Liver (tissue), 9 donors: ENCODE measurements around the gene BRAT1. TPM values are rescaled to one million over a fixed set of nuclear protein-coding genes. Genes with fewer than 3 reads are reported as not detected.
"Not testable (repeated sequence)": the region's sequence is repeated elsewhere in the genome, so short reads cannot be mapped to it uniquely, and the experiment has no call there.

ENCODE experiments used
- DNase-seq: peaks from one replicate; pipeline ENCODE4 v3.0.0-alpha.2; 2017; ENCODE audit warnings: low spot score
- H3K27ac ChIP-seq, 2 donors: one replicate each; pipeline ENCODE4 v1.7.0; 2013; ENCODE audit warnings: inconsistent platforms in 2 of 2, low read length in 2 of 2, control low read depth in 1 of 2, low read depth in 1 of 2, mild to moderate bottlenecking in 1 of 2
- H3K27me3 ChIP-seq, 4 donors: one replicate each; pipeline versions ENCODE4 v1.6.1 to v1.7.0; 2013; ENCODE audit warnings: low read length in 3 of 4, inconsistent platforms in 1 of 4, mild to moderate bottlenecking in 1 of 4, moderate library complexity in 1 of 4; ENCODE audit not compliant: control insufficient read depth in 4 of 4, insufficient read depth in 4 of 4
- H3K36me3 ChIP-seq, 4 donors: one replicate each; pipeline versions ENCODE4 v1.6.1 to v1.7.0; 2013; ENCODE audit warnings: low read length in 3 of 4, mild to moderate bottlenecking in 3 of 4, low read depth in 1 of 4, moderate library complexity in 1 of 4; ENCODE audit not compliant: control insufficient read depth in 4 of 4, insufficient read depth in 3 of 4
- H3K4me1 ChIP-seq, 4 donors: one replicate each; pipeline versions ENCODE4 v1.6.1 to v1.7.0; 2013; ENCODE audit warnings: low read length in 3 of 4, mild to moderate bottlenecking in 3 of 4, moderate library complexity in 1 of 4; ENCODE audit not compliant: control insufficient read depth in 4 of 4, insufficient read depth in 4 of 4
- H3K4me3 ChIP-seq, 3 donors: one replicate each; pipeline versions ENCODE4 v1.6.1 to v1.7.0; 2013; ENCODE audit warnings: low read length in 3 of 3, control low read depth in 1 of 3, low read depth in 1 of 3, mild to moderate bottlenecking in 1 of 3
- H3K9ac ChIP-seq, 2 donors: one replicate each; pipeline ENCODE4 v1.7.0; 2013; ENCODE audit warnings: low read length in 2 of 2, mild to moderate bottlenecking in 2 of 2, moderate library complexity in 2 of 2, control low read depth in 1 of 2, low read depth in 1 of 2
- H3K9me3 ChIP-seq, 4 donors: one replicate each; pipeline versions ENCODE4 v1.6.1 to v1.7.0; 2013; ENCODE audit warnings: low read length in 3 of 4; ENCODE audit not compliant: control insufficient read depth in 4 of 4
- EGR1 ChIP-seq, 2 donors: IDR thresholded peaks; 2 replicates each; pipeline ENCODE4 v1.6.1; 2016 to 2018; ENCODE audit warnings: antibody characterized with exemption in 2 of 2, low read depth in 2 of 2
- FOXA2 ChIP-seq: IDR thresholded peaks from 2 replicates; pipeline ENCODE4 v1.6.1; 2016; ENCODE audit warnings: antibody characterized with exemption
- GABPA ChIP-seq, 2 donors: IDR thresholded peaks in 1 of 2; conservative IDR thresholded peaks in 1 of 2; 2 replicates each; pipeline ENCODE4 v1.6.1; 2016; ENCODE audit warnings: antibody characterized with exemption in 2 of 2, mild to moderate bottlenecking in 1 of 2, moderate library complexity in 1 of 2
- HNF4A ChIP-seq, 2 donors: conservative IDR thresholded peaks; 2 replicates each; pipeline ENCODE4 v1.6.1; 2016; ENCODE audit warnings: antibody characterized with exemption in 2 of 2, mild to moderate bottlenecking in 2 of 2
- HNF4G ChIP-seq: IDR thresholded peaks from 2 replicates; pipeline ENCODE4 v1.6.1; 2016; ENCODE audit warnings: antibody characterized with exemption
- JUND ChIP-seq, 2 donors: IDR thresholded peaks; 2 replicates each; pipeline ENCODE4 v1.6.1; 2016; ENCODE audit warnings: antibody characterized with exemption in 2 of 2
- MAX ChIP-seq: IDR thresholded peaks from 2 replicates; pipeline ENCODE4 v1.6.1; 2016; ENCODE audit warnings: antibody characterized with exemption
- NR2F2 ChIP-seq: IDR thresholded peaks from 2 replicates; pipeline ENCODE4 v1.6.1; 2016; ENCODE audit warnings: antibody characterized with exemption
- REST ChIP-seq: IDR thresholded peaks from 2 replicates; pipeline ENCODE4 v1.6.1; 2016; ENCODE audit warnings: antibody characterized with exemption, mild to moderate bottlenecking
- RXRA ChIP-seq, 2 donors: IDR thresholded peaks; 2 replicates each; pipeline ENCODE4 v1.6.1; 2017 to 2018; ENCODE audit warnings: antibody characterized with exemption in 2 of 2, mild to moderate bottlenecking in 1 of 2
- SP1 ChIP-seq: IDR thresholded peaks from 2 replicates; pipeline ENCODE4 v1.6.1; 2018; ENCODE audit warnings: antibody characterized with exemption, mild to moderate bottlenecking
- TAF1 ChIP-seq: conservative IDR thresholded peaks from 2 replicates; pipeline ENCODE4 v1.6.1; 2016; ENCODE audit warnings: antibody characterized with exemption, mild to moderate bottlenecking
- WGBS: extraction: QIAGEN DNeasy Blood & Tissue Kit; methylation state at CpG from one replicate; pipeline ENCODE4 v1.1.7; 2013; 5-methylcytosine and 5-hydroxymethylcytosine counted together
- polyA plus RNA-seq, 2 donors: library from polyadenylated mRNA; stranded (reverse) in 1 of 2; unstranded in 1 of 2; fragments of 200-250 nt in 1 of 2; fragments of >200 nt in 1 of 2; fragmentation: Nextera tagmentation in 1 of 2; extraction: Ambion mirVana in 1 of 2; gene quantifications; one replicate each; pipeline versions ENCODE4 v1.2.1 to v1.2.3, GENCODE V29; 2013 to 2015
- total RNA-seq, 2 donors: library from RNA; depleted of rRNA; stranded (reverse); fragments of >200 nt; gene quantifications; one replicate each; pipeline ENCODE4 v1.2.3, GENCODE V29; 2014
- TF ChIP-seq, protein P1 (sequence below): IDR thresholded peaks from 2 replicates; pipeline ENCODE4 v1.6.1; 2016; ENCODE audit warnings: antibody characterized with exemption
- TF ChIP-seq, protein P2 (sequence below): fragments of 150-350 bp; IDR thresholded peaks from 2 replicates; pipeline ENCODE4 v1.5.1; 2017; ENCODE audit warnings: improper control_type of control experiment, low read depth, low read length; ENCODE audit not compliant: missing input control
- donor health status: healthy.
- donor health status: healthy.
- donor health status: healthy.
- donor health status: healthy.
- donor health status: healthy.

BRAT1 gene
- total and polyA plus RNA-seq, 4 donors, result 10.0 to 20.7 (median 16.7) TPM

GRCh38 chr7:2593036-2593727 lies 37.9 kb upstream of the BRAT1 start (continued):
- TF ChIP-seq NR2F2 (no peak), JUND (IDR thresholded peaks at IDR 0.05) (no peak), MAX (no peak)

DNA sequence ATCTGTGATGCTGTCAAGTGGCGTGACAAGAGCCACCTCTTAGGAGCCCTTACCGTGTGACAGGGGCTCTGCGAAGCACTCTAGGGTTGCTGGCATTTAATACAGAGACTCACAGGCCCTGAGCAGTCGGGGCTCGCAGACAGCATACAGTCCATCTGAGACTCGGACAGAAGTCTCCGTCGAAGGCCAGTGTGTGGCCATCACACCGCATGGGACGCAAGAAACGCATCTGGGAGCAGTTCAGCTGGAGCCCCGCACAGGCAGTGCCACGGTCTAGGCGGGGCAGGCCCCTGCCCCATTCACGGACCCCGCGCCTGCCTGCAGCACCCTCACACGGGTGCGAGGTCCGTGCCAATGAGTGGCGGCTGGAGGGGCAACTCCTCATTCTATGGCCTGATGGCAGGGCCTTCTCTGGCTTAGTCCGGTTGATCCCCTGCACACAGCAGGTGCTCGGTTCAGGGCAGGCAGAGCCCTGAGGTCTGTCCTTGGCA lies 37.1 kb upstream of the BRAT1 start:
- Histone ChIP-seq H3K27me3 (no peaks in the 10 kb centered on the region), H3K4me3 (no peak overlapping the region), H3K36me3 (peaks cover 3 to 27% (median 6%) of the 10 kb centered on the region in 4 donors), H3K4me1 (no peaks in the 10 kb centered on the region), H3K27ac (no peak overlapping the region), H3K9me3 (no peaks in the 10 kb centered on the region), H3K9ac (no peak overlapping the region)
- TF ChIP-seq, protein P1, sequence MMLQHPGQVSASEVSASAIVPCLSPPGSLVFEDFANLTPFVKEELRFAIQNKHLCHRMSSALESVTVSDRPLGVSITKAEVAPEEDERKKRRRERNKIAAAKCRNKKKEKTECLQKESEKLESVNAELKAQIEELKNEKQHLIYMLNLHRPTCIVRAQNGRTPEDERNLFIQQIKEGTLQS, result no peak
- TF ChIP-seq REST (no peak), JUND (IDR thresholded peaks at IDR 0.05) (no peak), EGR1 (IDR thresholded peaks at IDR 0.05; ENCODE audit: low read depth in 2 of 2) (no peak), FOXA2 (no peak), SP1 (no peak), HNF4A (conservative IDR thresholded peaks at IDR 0.05) (no peak), RXRA (IDR thresholded peaks at IDR 0.05) (no peak), HNF4G (no peak), GABPA (IDR thresholded peaks at IDR 0.05 in 1 of 2, conservative IDR thresholded peaks at IDR 0.05 in 1 of 2) (no peak), TAF1 (no peak)
- TF ChIP-seq, protein P2, sequence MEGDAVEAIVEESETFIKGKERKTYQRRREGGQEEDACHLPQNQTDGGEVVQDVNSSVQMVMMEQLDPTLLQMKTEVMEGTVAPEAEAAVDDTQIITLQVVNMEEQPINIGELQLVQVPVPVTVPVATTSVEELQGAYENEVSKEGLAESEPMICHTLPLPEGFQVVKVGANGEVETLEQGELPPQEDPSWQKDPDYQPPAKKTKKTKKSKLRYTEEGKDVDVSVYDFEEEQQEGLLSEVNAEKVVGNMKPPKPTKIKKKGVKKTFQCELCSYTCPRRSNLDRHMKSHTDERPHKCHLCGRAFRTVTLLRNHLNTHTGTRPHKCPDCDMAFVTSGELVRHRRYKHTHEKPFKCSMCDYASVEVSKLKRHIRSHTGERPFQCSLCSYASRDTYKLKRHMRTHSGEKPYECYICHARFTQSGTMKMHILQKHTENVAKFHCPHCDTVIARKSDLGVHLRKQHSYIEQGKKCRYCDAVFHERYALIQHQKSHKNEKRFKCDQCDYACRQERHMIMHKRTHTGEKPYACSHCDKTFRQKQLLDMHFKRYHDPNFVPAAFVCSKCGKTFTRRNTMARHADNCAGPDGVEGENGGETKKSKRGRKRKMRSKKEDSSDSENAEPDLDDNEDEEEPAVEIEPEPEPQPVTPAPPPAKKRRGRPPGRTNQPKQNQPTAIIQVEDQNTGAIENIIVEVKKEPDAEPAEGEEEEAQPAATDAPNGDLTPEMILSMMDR, result no peak
- DNase-seq, result no peak
- WGBS, result 97% methylated on average over 23 of the region's 23 CpGs

- not testable (repeated sequence) for H3K9me3 ChIP-seq, H3K27me3 ChIP-seq, H3K9ac ChIP-seq, DNase-seq, H3K4me3 ChIP-seq, H3K4me1 ChIP-seq, H3K27ac ChIP-seq
- 94% methylated on average over 15 of the region's 15 CpGs for WGBS
- peaks cover 3 to 25% (median 7%) of the 10 kb centered on the region in 4 donors for H3K36me3 ChIP-seq
Observed at GRCh38 chr7:2589941-2590340, 34.6 kb upstream of the BRAT1 start.
